ENCODE measurements around the gene MTF1.

DNA sequence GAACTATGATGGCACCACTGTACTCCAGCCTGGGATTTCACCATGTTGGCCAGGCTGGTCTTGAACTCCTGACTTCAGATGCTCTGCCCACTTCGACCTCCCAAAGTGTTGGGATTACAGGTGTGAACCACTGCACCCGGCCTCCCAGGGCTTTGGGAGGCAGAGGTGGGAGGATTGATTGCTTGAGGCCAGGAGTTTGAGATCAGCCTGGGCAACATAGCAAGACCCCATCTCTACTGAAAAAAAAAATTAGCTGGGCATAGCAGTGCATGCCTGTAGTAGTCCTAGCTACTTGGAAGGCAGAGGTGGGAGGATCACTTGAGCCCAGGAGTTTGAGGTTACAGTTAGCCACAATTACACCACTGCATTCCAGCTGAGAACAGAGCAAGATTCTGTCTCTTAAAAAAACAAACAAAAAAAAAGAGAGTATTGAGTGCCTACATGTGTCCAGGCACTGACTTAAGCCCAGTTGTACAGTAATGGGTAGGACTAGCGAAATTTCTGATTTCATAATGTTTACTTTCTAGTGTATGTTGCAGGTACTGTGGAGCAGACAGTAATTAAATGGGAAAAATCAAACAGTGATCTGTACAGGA lies 61.5 kb downstream of the MTF1 start:
- TF ChIP-seq POLR2A (IDR thresholded peaks at IDR 0.05; ENCODE audit: low read depth, low read length) = no peak
- TF ChIP-seq POLR2AphosphoS5 (IDR thresholded peaks at IDR 0.05; ENCODE audit: low read depth, low read length) = no peak
- no peak for TF ChIP-seq TAF1 (IDR thresholded peaks at IDR 0.05; ENCODE audit: borderline replicate concordance, low read depth, low read length)

Measured in GM12892 (cell line).